Thoracic aorta (tissue), 2 donors: ENCODE data around the gene DQX1. TPM values are rescaled to one million over a fixed set of nuclear protein-coding genes. Genes with fewer than 3 reads are reported as not detected.
"Not testable (repeated sequence)": the region's sequence is repeated elsewhere in the genome, so short reads cannot be mapped to it uniquely, and the experiment has no call there.

ENCODE experiments used
- ATAC-seq: fragments of 150-250 bp; one replicate; pipeline ENCODE4 v1.8.0; 2017; ENCODE audit warnings: low read depth; ENCODE audit not compliant: insufficient number of reproducible peaks, low FRiP score
- DNase-seq: peaks from one replicate; pipeline ENCODE4 v3.0.0-alpha.2; 2020; ENCODE audit warnings: low spot score
- H3K27ac ChIP-seq, 2 donors: fragments of 200-600 bp; sonication (generic); 1 replicate in 1 of 2; 2 replicates in 1 of 2; pipeline ENCODE4 v1.5.1; 2016; ENCODE audit warnings: mild to moderate bottlenecking in 2 of 2, moderate library complexity in 2 of 2
- H3K27me3 ChIP-seq: fragments of 200-600 bp; sonication (generic); replicated peaks from 2 replicates; pipeline ENCODE4 v1.6.0; 2016; ENCODE audit warnings: mild to moderate bottlenecking; ENCODE audit not compliant: insufficient read depth
- H3K36me3 ChIP-seq: fragments of 200-600 bp; sonication (generic); one replicate; pipeline ENCODE4 v1.5.1; 2016
- H3K4me1 ChIP-seq, 2 donors: fragments of 200-600 bp; sonication (generic); 1 replicate in 1 of 2; 2 replicates in 1 of 2; pipeline versions ENCODE4 v1.5.1 to v1.6.0; 2016; ENCODE audit warnings: low read depth in 2 of 2, mild to moderate bottlenecking in 1 of 2; ENCODE audit not compliant: control insufficient read depth in 1 of 2
- H3K4me3 ChIP-seq: fragments of 200-600 bp; sonication (generic); 2 replicates; pipeline ENCODE4 v1.5.1; 2016; ENCODE audit warnings: mild to moderate bottlenecking
- H3K9me3 ChIP-seq: fragments of 200-600 bp; sonication (generic); 2 replicates; pipeline ENCODE4 v1.5.1; 2016
- CTCF ChIP-seq: fragments of 200-600 bp; sonication (generic); IDR thresholded peaks from one replicate; pipeline ENCODE4 v1.5.1; 2019; ENCODE audit warnings: antibody characterized with exemption
- total RNA-seq, 2 donors: library from RNA; depleted of rRNA; stranded (reverse); fragments of >200 nt; gene quantifications; one replicate each; pipeline versions ENCODE4 v1.1.0 to v1.2.3, GENCODE V29; 2016

DQX1 gene
- total RNA-seq, 2 donors from 2014 or later, result 1.9 TPM; not detected in 1

- no peak for TF ChIP-seq CTCF
- no peak overlapping the region for H3K4me3 ChIP-seq
- peaks cover 10% of the 10 kb centered on the region for H3K36me3 ChIP-seq
- no peak for ATAC-seq
- no peak overlapping the region for H3K27ac ChIP-seq
- H3K27me3 ChIP-seq, result no peaks in the 10 kb centered on the region
- no peak for DNase-seq
- H3K9me3 ChIP-seq, result no peaks in the 10 kb centered on the region
- peaks cover 13 to 16% of the 10 kb centered on the region in 2 donors for H3K4me1 ChIP-seq
These were observed 51.5 kb downstream of the DQX1 start for GRCh38 chr2:74474481-74474880.

- TF ChIP-seq CTCF, result no peak
- H3K27me3 ChIP-seq, result no peaks in the 10 kb centered on the region
- H3K9me3 ChIP-seq, result no peaks in the 10 kb centered on the region
- H3K4me1 ChIP-seq, result peaks cover 13 to 16% of the 10 kb centered on the region in 2 donors
- peak overlapping the region; percentile 72 for H3K4me3 ChIP-seq
- H3K27ac ChIP-seq, result peak overlapping the region; percentile 86 to 90
- DNase-seq (no peak), ATAC-seq (no peak)
- peaks cover 6% of the 10 kb centered on the region for H3K36me3 ChIP-seq
These were observed 53.1 kb downstream of the DQX1 start for GRCh38 chr2:74472945-74473258.

- H3K4me1 ChIP-seq, result peaks cover 13 to 16% of the 10 kb centered on the region in 2 donors
- no peaks in the 10 kb centered on the region for H3K9me3 ChIP-seq
- H3K36me3 ChIP-seq, result peaks cover 6% of the 10 kb centered on the region
- peak within 1 kb of the TSS; percentile 72 for H3K4me3 ChIP-seq
- H3K27ac ChIP-seq, result peak within 1 kb of the TSS; percentile 86 to 90
- peak; percentile 74 for DNase-seq
- no peaks in the 10 kb centered on the region for H3K27me3 ChIP-seq
- no peak for TF ChIP-seq CTCF
- peak; percentile 76 for ATAC-seq
These were observed 53.7 kb downstream of the DQX1 start, which contains the start of gene MRPL53 for GRCh38 chr2:74472086-74472944. Gene MRPL53 (minus strand): TSS chr2:74472680. CDS start chr2:74472660, 20 bp downstream.

- peak overlapping the region; percentile 86 to 90 for H3K27ac ChIP-seq
- TF ChIP-seq CTCF, result no peak
- peaks cover 13 to 16% of the 10 kb centered on the region in 2 donors for H3K4me1 ChIP-seq
- no peak for DNase-seq
- no peaks in the 10 kb centered on the region for H3K27me3 ChIP-seq
- peak overlapping the region; percentile 72 for H3K4me3 ChIP-seq
- peaks cover 6% of the 10 kb centered on the region for H3K36me3 ChIP-seq
- no peak for ATAC-seq
- H3K9me3 ChIP-seq, result no peaks in the 10 kb centered on the region
These were observed 54.5 kb downstream of the DQX1 start for GRCh38 chr2:74471332-74472065.

- H3K27ac ChIP-seq, H3K9me3 ChIP-seq, DNase-seq, ATAC-seq, H3K36me3 ChIP-seq, H3K27me3 ChIP-seq, H3K4me3 ChIP-seq: not testable (repeated sequence)
- H3K4me1 ChIP-seq, result peaks cover 17 to 22% of the 10 kb centered on the region in 2 donors
These were observed 55.3 kb downstream of the DQX1 start for GRCh38 chr2:74470742-74471141.

Other genes starting within 250 kb of the DQX1 start
- gene SLC4A5, start 182.8 kb downstream of the DQX1 start, total RNA-seq, result 1 to 10 TPM; 2.2 to 9.5 TPM
- gene DCTN1, start 145.9 kb downstream of the DQX1 start, total RNA-seq, result 100 to 1,000 TPM; 123 to 332 TPM
- gene C2orf81, start 104.6 kb downstream of the DQX1 start, total RNA-seq, result 1 to 10 TPM; 1.7 to 1.9 TPM
- gene WDR54, start 104.5 kb downstream of the DQX1 start, total RNA-seq, result 1 to 10 TPM; 6.1 to 6.2 TPM
- gene RTKN, start 84.3 kb downstream of the DQX1 start, total RNA-seq, result 10 to 100 TPM; 23.2 to 25.6 TPM
- 10 to 100 TPM; 15.4 to 17.8 TPM for gene INO80B, start 71.1 kb downstream of the DQX1 start, total RNA-seq
- 10 to 100 TPM; 27.4 to 47.1 TPM for gene WBP1, start 67.8 kb downstream of the DQX1 start, total RNA-seq
- 10 to 100 TPM; 42.0 to 55.9 TPM for gene MOGS, start 60.8 kb downstream of the DQX1 start, total RNA-seq
- gene MRPL53, start 53.6 kb downstream of the DQX1 start, total RNA-seq, result 10 to 100 TPM; 14.6 to 40.8 TPM
- gene CCDC142, start 43.2 kb downstream of the DQX1 start, total RNA-seq, result 10 to 100 TPM; 31.5 to 43.4 TPM
- gene TTC31, start 43.1 kb downstream of the DQX1 start, total RNA-seq, result 10 to 100 TPM; 37.9 to 38.9 TPM
- under 1 TPM; 0.54 to 0.71 TPM for gene LBX2, start 26.6 kb downstream of the DQX1 start, total RNA-seq
- gene PCGF1, start 18.5 kb downstream of the DQX1 start, total RNA-seq, result 1 to 10 TPM; 7.8 to 8.0 TPM
- not detected for gene TLX2, start 11.8 kb downstream of the DQX1 start, total RNA-seq
- gene AUP1, start 3.5 kb upstream of the DQX1 start, total RNA-seq, result 100 to 1,000 TPM in 1 of 2 donors, 10 to 100 TPM in 1; 85.5 to 113 TPM
- 10 to 100 TPM; 34.9 to 35.6 TPM for gene HTRA2, start 3.7 kb upstream of the DQX1 start, total RNA-seq
- gene LOXL3, start 27.7 kb upstream of the DQX1 start, total RNA-seq, result 10 to 100 TPM; 16.6 to 24.9 TPM
- gene DOK1, start 28.5 kb upstream of the DQX1 start, total RNA-seq, result 10 to 100 TPM; 17.6 to 23.1 TPM
- 1 to 10 TPM in 1 of 2 donors, not detected in 1; 4.5 TPM for gene M1AP, start 122.1 kb upstream of the DQX1 start, total RNA-seq
- gene SEMA4F, start 128.0 kb upstream of the DQX1 start, total RNA-seq, result 10 to 100 TPM in 1 of 2 donors, 1 to 10 TPM in 1; 9.5 to 27.6 TPM